Measurements from ENCODE around the gene PNLIPRP2.

- TF ChIP-seq EZH2 (IDR thresholded peaks at IDR 0.05) (no peak), EZH2phosphoT487 (IDR thresholded peaks at IDR 0.05; ENCODE audit: borderline replicate concordance) (no peak), POLR2AphosphoS5 (IDR thresholded peaks at IDR 0.05; ENCODE audit: low read depth, low read length) (no peak), ELF1 (IDR thresholded peaks at IDR 0.05; ENCODE audit: borderline replicate concordance, low read depth) (no peak), POLR2A (IDR thresholded peaks at IDR 0.05; ENCODE audit: borderline replicate concordance, extremely low read depth, insufficient read depth, insufficient read length) (no peak), JUND (IDR thresholded peaks at IDR 0.05) (no peak), CBX3 (IDR thresholded peaks at IDR 0.05; ENCODE audit: low read depth) (no peak)
- TF ChIP-seq, protein P1, sequence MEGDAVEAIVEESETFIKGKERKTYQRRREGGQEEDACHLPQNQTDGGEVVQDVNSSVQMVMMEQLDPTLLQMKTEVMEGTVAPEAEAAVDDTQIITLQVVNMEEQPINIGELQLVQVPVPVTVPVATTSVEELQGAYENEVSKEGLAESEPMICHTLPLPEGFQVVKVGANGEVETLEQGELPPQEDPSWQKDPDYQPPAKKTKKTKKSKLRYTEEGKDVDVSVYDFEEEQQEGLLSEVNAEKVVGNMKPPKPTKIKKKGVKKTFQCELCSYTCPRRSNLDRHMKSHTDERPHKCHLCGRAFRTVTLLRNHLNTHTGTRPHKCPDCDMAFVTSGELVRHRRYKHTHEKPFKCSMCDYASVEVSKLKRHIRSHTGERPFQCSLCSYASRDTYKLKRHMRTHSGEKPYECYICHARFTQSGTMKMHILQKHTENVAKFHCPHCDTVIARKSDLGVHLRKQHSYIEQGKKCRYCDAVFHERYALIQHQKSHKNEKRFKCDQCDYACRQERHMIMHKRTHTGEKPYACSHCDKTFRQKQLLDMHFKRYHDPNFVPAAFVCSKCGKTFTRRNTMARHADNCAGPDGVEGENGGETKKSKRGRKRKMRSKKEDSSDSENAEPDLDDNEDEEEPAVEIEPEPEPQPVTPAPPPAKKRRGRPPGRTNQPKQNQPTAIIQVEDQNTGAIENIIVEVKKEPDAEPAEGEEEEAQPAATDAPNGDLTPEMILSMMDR (IDR thresholded peaks at IDR 0.05 in 2 of 3, conservative IDR thresholded peaks at IDR 0.05 in 1 of 3; ENCODE audit: borderline replicate concordance in 1 of 3, insufficient read depth in 1 of 3, low read depth in 2 of 3, low read length in 2 of 3), result no peak
- TF ChIP-seq, protein P2, sequence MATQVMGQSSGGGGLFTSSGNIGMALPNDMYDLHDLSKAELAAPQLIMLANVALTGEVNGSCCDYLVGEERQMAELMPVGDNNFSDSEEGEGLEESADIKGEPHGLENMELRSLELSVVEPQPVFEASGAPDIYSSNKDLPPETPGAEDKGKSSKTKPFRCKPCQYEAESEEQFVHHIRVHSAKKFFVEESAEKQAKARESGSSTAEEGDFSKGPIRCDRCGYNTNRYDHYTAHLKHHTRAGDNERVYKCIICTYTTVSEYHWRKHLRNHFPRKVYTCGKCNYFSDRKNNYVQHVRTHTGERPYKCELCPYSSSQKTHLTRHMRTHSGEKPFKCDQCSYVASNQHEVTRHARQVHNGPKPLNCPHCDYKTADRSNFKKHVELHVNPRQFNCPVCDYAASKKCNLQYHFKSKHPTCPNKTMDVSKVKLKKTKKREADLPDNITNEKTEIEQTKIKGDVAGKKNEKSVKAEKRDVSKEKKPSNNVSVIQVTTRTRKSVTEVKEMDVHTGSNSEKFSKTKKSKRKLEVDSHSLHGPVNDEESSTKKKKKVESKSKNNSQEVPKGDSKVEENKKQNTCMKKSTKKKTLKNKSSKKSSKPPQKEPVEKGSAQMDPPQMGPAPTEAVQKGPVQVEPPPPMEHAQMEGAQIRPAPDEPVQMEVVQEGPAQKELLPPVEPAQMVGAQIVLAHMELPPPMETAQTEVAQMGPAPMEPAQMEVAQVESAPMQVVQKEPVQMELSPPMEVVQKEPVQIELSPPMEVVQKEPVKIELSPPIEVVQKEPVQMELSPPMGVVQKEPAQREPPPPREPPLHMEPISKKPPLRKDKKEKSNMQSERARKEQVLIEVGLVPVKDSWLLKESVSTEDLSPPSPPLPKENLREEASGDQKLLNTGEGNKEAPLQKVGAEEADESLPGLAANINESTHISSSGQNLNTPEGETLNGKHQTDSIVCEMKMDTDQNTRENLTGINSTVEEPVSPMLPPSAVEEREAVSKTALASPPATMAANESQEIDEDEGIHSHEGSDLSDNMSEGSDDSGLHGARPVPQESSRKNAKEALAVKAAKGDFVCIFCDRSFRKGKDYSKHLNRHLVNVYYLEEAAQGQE (IDR thresholded peaks at IDR 0.05; ENCODE audit: low read depth), result no peak
Observed at GRCh38 chr10:116668018-116668417, 47.3 kb downstream of the PNLIPRP2 start.

All from HCT116 (cell line).